HG03280 (cell line): ENCODE data around the gene PAMR1.
A peak's percentile ranks its signal among the peaks of the same experiment; 100 is the strongest.

Experiments used
- ATAC-seq: cut with Tn5 transposase; IDR thresholded peaks from one replicate; pipeline ENCODE4 v1.9.1; 2021; ENCODE audit warnings: mild to moderate bottlenecking, moderate library complexity; ENCODE audit not compliant: unreplicated experiment

PAMR1 gene

DNA sequence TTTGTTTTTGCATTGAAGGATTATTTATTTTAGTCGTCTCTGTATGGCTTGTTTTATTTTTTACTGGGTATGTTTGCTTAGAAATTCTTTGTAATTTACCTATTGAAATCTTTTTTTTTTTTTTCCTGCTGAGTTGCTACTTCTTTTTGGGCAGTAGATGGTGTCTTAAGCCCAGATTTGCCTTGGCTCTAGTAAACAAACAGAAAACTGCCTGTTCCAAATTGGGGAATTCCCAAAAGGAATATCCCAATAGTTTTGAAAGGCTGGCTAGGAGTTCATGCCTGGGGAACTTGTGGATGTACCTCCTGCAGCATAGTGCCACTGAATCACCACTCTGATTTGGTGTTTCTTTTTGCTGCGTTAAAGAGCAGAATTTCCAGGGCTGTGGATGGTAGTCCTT lies 17.7 kb downstream of the PAMR1 start:
- no peak for ATAC-seq

GRCh38 chr11:35501776-35502175 lies 23.6 kb downstream of the PAMR1 start:
- ATAC-seq: no peak

GRCh38 chr11:35500744-35501143 lies 24.7 kb downstream of the PAMR1 start:
- ATAC-seq: no peak

- ATAC-seq: no peak
Observed at GRCh38 chr11:35496416-35496815, 29.0 kb downstream of the PAMR1 start.

- no peak for ATAC-seq
Observed at GRCh38 chr11:35494957-35495490, 30.4 kb downstream of the PAMR1 start.

DNA sequence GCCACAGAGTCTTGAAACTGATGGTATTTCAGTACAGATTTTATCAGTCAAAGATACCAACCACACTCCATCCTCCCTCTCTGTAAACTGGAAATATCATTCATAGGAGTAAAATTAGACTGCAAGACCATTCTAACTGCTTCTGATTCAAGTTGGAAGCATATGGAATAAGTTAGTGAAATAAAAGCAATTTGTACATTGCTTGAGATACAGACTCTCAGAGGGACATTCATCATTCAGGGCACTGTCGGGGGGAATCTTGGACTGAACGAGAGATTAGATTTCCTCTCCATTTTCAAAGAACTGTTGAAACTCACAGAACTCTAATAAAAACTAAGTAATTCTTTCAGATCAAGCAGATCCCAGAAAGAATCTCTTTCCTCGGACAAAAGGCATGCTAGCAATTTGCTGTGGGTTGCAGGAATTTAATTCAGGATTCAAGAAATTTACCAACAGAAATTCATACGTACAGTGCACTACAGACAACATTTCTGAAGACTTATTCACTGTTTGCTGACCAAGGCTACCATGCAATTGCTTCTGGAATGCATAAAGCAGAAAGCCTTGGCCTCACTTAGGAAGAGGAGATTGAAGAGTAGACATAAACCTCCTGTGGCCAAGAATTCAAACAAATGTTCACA lies 34.1 kb downstream of the PAMR1 start:
- no peak for ATAC-seq

- ATAC-seq: no peak
Observed at GRCh38 chr11:35488117-35488516, 37.3 kb downstream of the PAMR1 start.

DNA sequence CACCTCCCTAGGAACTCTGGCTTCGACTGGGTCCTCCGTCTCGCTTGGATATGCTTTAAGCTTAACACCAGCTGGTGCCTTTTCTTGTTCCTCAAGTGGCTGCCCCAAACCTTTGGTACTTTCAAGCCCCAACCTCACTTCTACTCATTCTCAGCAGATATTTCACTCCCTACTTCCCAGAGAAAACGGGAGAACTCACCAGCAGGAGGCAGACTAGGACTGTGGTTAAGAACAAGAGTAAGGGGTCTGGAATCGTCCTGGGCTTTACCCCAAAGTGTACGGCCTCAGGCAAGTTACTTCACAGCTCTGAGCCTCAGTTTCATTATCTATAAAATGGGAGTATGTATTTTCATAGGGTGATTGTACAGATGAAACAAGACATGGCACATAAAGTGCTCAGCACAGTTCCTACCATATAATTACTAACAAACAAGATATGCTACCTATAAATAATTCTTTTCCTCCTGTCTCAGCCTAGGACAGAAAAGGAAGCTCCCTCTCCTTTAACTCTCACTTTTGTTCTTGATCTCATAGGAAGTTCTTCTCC lies 37.8 kb downstream of the PAMR1 start:
- no peak for ATAC-seq

DNA sequence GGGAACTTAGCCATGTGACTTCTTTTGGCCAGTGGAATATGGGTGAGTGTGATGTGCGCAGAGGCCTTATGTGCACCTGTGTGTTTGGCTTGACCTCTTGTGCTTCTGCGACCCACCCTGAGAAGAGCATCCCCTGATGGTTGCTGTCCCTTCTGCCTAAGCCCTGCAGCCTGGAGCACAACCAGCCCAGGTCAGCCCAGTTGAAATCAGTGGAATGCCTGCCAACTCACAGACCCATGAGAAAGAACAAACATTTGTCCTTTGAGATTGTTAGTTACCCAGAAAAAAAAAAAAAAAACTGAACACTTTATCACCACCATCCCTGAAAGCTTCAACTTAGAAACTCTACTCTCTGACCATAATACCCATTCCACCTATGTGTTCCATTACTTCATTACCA lies 38.5 kb downstream of the PAMR1 start:
- ATAC-seq: no peak

DNA sequence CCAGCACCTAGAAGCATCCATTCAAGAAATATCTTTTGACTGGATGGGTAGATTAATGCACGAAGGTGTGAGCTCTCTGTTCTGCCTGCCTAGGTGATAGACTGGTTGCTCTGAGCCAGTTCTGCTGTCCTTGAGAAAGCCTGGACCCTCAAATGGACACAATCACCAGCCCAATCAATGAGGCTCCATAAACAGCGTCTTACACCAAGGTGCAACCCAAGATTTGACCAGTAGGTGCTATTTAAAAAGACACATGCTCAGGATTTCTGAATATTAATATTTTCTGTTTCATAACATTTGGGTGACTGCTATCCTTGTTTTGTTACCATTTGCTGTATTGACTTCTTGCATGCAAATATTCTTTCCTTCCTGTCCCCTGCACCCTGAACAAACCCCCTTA lies 39.0 kb downstream of the PAMR1 start:
- ATAC-seq: no peak

DNA sequence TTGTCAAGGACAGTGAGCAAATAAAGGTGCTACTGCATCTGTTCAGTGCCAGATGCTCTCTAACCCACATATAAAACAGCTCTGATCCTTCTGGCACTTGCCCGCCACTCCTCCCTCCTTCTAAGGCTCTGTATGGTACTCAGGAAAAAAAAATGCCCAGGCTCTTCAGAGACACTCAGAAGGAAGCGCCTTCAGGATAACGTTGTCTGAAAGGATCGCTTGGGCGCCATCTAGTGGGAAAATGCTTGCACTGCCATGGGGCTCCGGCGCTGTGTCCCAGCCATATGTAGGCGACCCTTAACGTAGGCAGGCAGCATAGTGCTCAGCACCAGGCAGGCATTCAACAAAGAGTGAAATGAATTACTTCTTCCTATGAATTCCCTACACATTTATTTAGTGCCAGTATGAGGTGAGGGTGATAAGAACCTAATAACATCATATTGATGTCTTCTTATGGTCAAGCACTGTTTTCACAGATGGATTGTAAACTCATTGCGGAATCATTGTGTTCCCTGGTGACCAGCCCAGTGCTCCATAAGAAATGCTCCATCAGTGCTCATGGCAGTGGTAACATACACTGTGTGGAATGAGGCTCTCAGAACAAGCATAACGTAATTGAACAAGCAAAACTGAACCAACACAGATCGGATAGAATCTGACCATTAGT lies 39.6 kb downstream of the PAMR1 start:
- ATAC-seq: peak; percentile 84

DNA sequence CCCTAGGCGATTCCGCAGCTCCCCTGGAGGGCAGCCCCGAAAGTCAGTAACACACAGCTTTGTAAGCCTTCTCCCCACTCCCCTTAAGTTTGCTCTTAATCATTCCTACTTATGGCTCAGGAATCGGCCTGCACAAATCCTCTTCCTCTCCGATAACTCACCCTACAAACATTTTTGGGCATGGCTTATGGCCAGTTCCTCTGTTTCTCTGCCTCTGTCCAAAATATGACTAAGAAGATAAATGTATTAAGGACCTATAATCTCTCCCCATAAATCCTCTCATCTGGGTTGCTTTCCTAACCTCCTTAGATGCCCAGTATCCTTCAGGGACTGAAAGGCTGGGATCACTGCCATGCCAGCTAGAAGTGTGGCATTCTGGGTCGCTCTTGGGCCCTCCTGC lies 41.0 kb downstream of the PAMR1 start:
- ATAC-seq: no peak

- ATAC-seq: no peak
Observed at GRCh38 chr11:35483131-35483820, 42.1 kb downstream of the PAMR1 start.

- ATAC-seq: no peak
Observed at GRCh38 chr11:35479731-35480130, 45.7 kb downstream of the PAMR1 start.

- no peak for ATAC-seq
Observed at GRCh38 chr11:35478471-35479091, 46.8 kb downstream of the PAMR1 start.

DNA sequence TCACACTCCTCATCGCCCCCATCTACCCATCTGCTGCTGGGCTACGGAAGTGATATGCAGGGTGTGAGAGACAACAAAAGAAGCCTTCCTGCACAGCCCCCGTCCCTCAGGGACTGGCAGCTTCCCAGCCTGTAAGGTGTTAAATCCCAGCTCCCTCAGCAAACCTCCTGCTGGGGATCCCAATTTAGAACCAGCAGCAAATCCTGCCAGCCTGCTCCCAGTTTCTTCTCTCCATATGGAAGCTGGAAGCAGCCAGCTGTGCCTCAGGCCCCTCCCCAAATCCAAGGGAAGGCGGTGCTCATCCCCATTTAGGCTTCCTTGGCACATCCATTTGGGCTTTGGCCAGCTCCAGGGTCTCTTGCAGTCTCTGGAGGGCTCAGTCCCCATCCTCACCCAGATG lies 47.5 kb downstream of the PAMR1 start:
- no peak for ATAC-seq

GRCh38 chr11:35474688-35475087 lies 50.7 kb downstream of the PAMR1 start:
- no peak for ATAC-seq

- ATAC-seq: no peak
Observed at GRCh38 chr11:35473795-35474374, 51.5 kb downstream of the PAMR1 start.

DNA sequence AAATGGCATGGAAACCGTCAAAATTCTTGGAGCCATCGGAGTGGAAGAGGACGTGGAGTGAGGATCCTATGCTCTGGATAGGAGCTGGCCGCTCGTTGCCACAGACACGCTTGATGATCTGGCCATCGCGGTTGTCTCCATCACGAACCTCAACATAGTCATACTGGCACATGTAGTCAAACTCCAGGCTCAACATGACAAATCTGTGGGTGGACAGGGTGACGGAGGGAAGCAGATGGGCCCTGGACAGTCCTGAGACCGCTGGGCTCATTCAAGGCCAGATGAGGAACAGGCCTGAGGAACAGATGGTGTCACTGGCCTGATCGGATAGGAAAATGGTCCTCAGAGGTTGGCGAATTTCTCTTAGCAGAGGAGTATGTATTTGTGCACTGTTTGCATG lies 54.8 kb downstream of the PAMR1 start:
- ATAC-seq: no peak

- ATAC-seq: no peak
Observed at GRCh38 chr11:35466058-35466457, 59.4 kb downstream of the PAMR1 start.

- no peak for ATAC-seq
Observed at GRCh38 chr11:35464308-35464707, 61.1 kb downstream of the PAMR1 start.
